Activated CD8-positive, alpha-beta T cell treated with anti-CD3 and anti-CD28 coated beads for 36 hours (primary cell): ENCODE measurements around the gene UCK1. TPM values are rescaled to one million over a fixed set of nuclear protein-coding genes. Genes with fewer than 3 reads are reported as not detected.

Experiments
- ATAC-seq: fragments of 200-7000 bp; cut with Tn5 transposase; one replicate; pipeline ENCODE4 v1.10.0; 2021; ENCODE audit warnings: mild to moderate bottlenecking, moderate library complexity
- CTCF ChIA-PET: fragments of 350-600 bp; sonication (Branson Sonifier 250); formaldehyde crosslinking; loops from one replicate; lab custom pipeline; 2021; ENCODE audit warnings: antibody characterized with exemption; lab: Charles Lee
- POLR2A ChIA-PET: fragments of 350-600 bp; sonication (Branson Sonifier 250); formaldehyde crosslinking; loops from one replicate; lab custom pipeline; 2021; ENCODE audit warnings: antibody characterized with exemption; lab: Charles Lee
- DNase-seq: peaks from one replicate; pipeline ENCODE4 v3.0.0-alpha.2; 2020
- H3K27ac Mint-ChIP-seq: one replicate; pipeline ENCODE4 v1.8.0; 2021; ENCODE audit warnings: mild to moderate bottlenecking, mixed read lengths
- H3K27me3 Mint-ChIP-seq: one replicate; pipeline ENCODE4 v1.8.0; 2021; ENCODE audit warnings: mixed read lengths
- H3K36me3 Mint-ChIP-seq: one replicate; pipeline ENCODE4 v1.8.0; 2021; ENCODE audit warnings: low read depth, mixed read lengths
- H3K4me1 Mint-ChIP-seq: one replicate; pipeline ENCODE4 v1.8.0; 2021; ENCODE audit warnings: low read depth, mixed read lengths
- H3K4me3 Mint-ChIP-seq: one replicate; pipeline ENCODE4 v1.8.0; 2021; ENCODE audit warnings: mild to moderate bottlenecking, moderate library complexity, mixed read lengths
- H3K9me3 Mint-ChIP-seq: one replicate; pipeline ENCODE4 v1.8.0; 2021; ENCODE audit warnings: mixed read lengths
- CTCF ChIP-seq: fragments of 200-600 bp; IDR thresholded peaks from one replicate; pipeline ENCODE4 v1.8.0; 2022; ENCODE audit warnings: antibody characterized with exemption, mild to moderate bottlenecking
- intact Hi-C: fragments of 100-400 bp; cut with micrococcal nuclease; formaldehyde crosslinking; loops from one replicate; pipeline ENCODE4 v1.10.0; 2022
- total RNA-seq, 2 experiments: library from RNA; stranded (reverse); gene quantifications; one replicate each; pipeline ENCODE4 v1.2.3, GENCODE V29; 2021

Gene UCK1
- total RNA-seq, 2 experiments from 2014 or later = 16.7 to 22.1 TPM

GRCh38 chr9:131534721-131535237 lies 3.7 kb upstream of the UCK1 start:
- ATAC-seq = peak; percentile 17
- H3K9me3 Mint-ChIP-seq = no peaks in the 10 kb centered on the region
- H3K27me3 Mint-ChIP-seq = no peaks in the 10 kb centered on the region
- H3K4me1 Mint-ChIP-seq = peaks cover 26% of the 10 kb centered on the region
- no peaks in the 10 kb centered on the region for H3K36me3 Mint-ChIP-seq
- no peak overlapping the region for H3K4me3 Mint-ChIP-seq
- DNase-seq = peak; percentile 41
- CTCF ChIA-PET = interaction anchor here (1.1 kb wide), 1 partner anchor 26 kb away, joined by 3 read pairs; no protein-coding TSS in a partner anchor
- TF ChIP-seq CTCF = no peak
- POLR2A ChIA-PET = no interaction called here
- intact Hi-C loops = no loop called here
- H3K27ac Mint-ChIP-seq = peak overlapping the region; percentile 9

- peak; percentile 42 for TF ChIP-seq CTCF
- ATAC-seq (peak; percentile 8), DNase-seq (peak; percentile 39)
- ChIA-PET POLR2A (no interaction called here), CTCF (no interaction called here)
- Mint-ChIP-seq H3K9me3 (no peaks in the 10 kb centered on the region), H3K4me1 (peaks cover 21% of the 10 kb centered on the region), H3K36me3 (peaks cover 13% of the 10 kb centered on the region), H3K27me3 (no peaks in the 10 kb centered on the region), H3K4me3 (peak overlapping the region; percentile 81), H3K27ac (peak overlapping the region; percentile 48)
- intact Hi-C loops = no loop called here
These were observed 530 bp downstream of the UCK1 start for GRCh38 chr9:131530546-131530919.

GRCh38 chr9:131529597-131530545 lies 1.2 kb downstream of the UCK1 start:
- ChIA-PET POLR2A (interaction anchor here (1.8 kb wide), 1 partner anchor 26 kb away, joined by 7 read pairs; the partner anchor contains the start of gene POMT1), CTCF (no interaction called here)
- H3K27me3 Mint-ChIP-seq = no peaks in the 10 kb centered on the region
- H3K4me3 Mint-ChIP-seq = peak overlapping the region; percentile 81
- no peak for TF ChIP-seq CTCF
- intact Hi-C loops = no loop called here
- no peaks in the 10 kb centered on the region for H3K9me3 Mint-ChIP-seq
- no peak for ATAC-seq
- H3K4me1 Mint-ChIP-seq = peaks cover 17% of the 10 kb centered on the region
- no peak overlapping the region for H3K27ac Mint-ChIP-seq
- no peak for DNase-seq
- peaks cover 13% of the 10 kb centered on the region for H3K36me3 Mint-ChIP-seq

- H3K36me3 Mint-ChIP-seq = peaks cover 13% of the 10 kb centered on the region
- intact Hi-C loops = no loop called here
- ATAC-seq = no peak
- peak overlapping the region; percentile 81 for H3K4me3 Mint-ChIP-seq
- H3K9me3 Mint-ChIP-seq = no peaks in the 10 kb centered on the region
- DNase-seq = no peak
- POLR2A ChIA-PET = interaction anchor here (1.8 kb wide), 1 partner anchor 26 kb away, joined by 7 read pairs; the partner anchor contains the start of gene POMT1
- no peak for TF ChIP-seq CTCF
- CTCF ChIA-PET = no interaction called here
- peaks cover 9% of the 10 kb centered on the region for H3K4me1 Mint-ChIP-seq
- no peaks in the 10 kb centered on the region for H3K27me3 Mint-ChIP-seq
- H3K27ac Mint-ChIP-seq = no peak overlapping the region
These were observed 2.1 kb downstream of the UCK1 start for GRCh38 chr9:131528886-131529505.
